ENCODE data around the gene APIP. TPM values are rescaled to one million over a fixed set of nuclear protein-coding genes. Genes with fewer than 3 reads are reported as not detected.

APIP gene
- total and polyA plus RNA-seq, 2 of the 8 experiments (the other 6 are each of a cell fraction or from before 2014, with no cell fraction given), result 10.4 to 25.7 TPM

GRCh38 chr11:34936945-34937629, 20.9 kb upstream of the APIP start:
- Histone ChIP-seq H2AK5ac (ENCODE audit: low read depth, low read length) (no peak overlapping the region), H2BK120ac (replicated peaks; ENCODE audit: low read depth, low read length) (no peak overlapping the region), H4K8ac (ENCODE audit: extremely low read depth, insufficient read depth, low read length) (no peak overlapping the region), H4K20me1 (replicated peaks in 1 of 2; ENCODE audit: control insufficient read depth in 1 of 2, insufficient read depth in 2 of 2, low read length in 2 of 2) (peaks cover 0 to 3% of the 10 kb centered on the region in 2 experiments), H3K27me3 (replicated peaks in 1 of 4; ENCODE audit: control insufficient read depth in 3 of 4, extremely low read depth in 1 of 4, insufficient read depth in 3 of 4, low read length in 3 of 4) (no peaks in the 10 kb centered on the region), H3K4ac (replicated peaks; ENCODE audit: insufficient read length, low read depth, low read length) (no peak overlapping the region), H3K4me3 (ENCODE audit: extremely low read depth in 1 of 4, insufficient read depth in 2 of 4, low read depth in 3 of 4, low read length in 4 of 4) (no peak overlapping the region), H3K9me3 (ENCODE audit: insufficient read depth in 2 of 2, low read depth in 1 of 2, low read length in 1 of 2) (no peaks in the 10 kb centered on the region), H2AFZ (ENCODE audit: low read length) (no peak overlapping the region), H3K27ac (ENCODE audit: low read depth, low read length) (no peak overlapping the region), H3K56ac (replicated peaks; ENCODE audit: insufficient read length, low read depth, low read length) (no peak overlapping the region), H3K18ac (ENCODE audit: extremely low read depth, low read length) (no peak overlapping the region), H3K79me1 (ENCODE audit: low read depth, low read length) (no peaks in the 10 kb centered on the region; the same call in 1 of the 2 replicates), H3K23ac (ENCODE audit: insufficient read length) (no peak overlapping the region), H3K9ac (replicated peaks in 1 of 4; ENCODE audit: extremely low read depth in 1 of 4, low read depth in 3 of 4, low read length in 3 of 4) (no peak overlapping the region), H2BK12ac (ENCODE audit: low read depth, low read length) (no peak overlapping the region), H4K91ac (replicated peaks; ENCODE audit: insufficient read length, low read length) (no peak overlapping the region), H3K23me2 (ENCODE audit: low read depth, low read length) (no peaks in the 10 kb centered on the region), H3K4me1 (replicated peaks in 1 of 4; ENCODE audit: control insufficient read depth in 3 of 4, insufficient read depth in 4 of 4, low read length in 3 of 4) (no peaks in the 10 kb centered on the region), H3K79me2 (ENCODE audit: control insufficient read depth in 1 of 2, insufficient read depth in 2 of 2, low read length in 2 of 2) (0 out of 4 replicates have a peak, but pooled peaks cover 0 to 9% of the 10 kb centered on the region in 2 experiments), H2BK5ac (ENCODE audit: low read depth, low read length) (no peak overlapping the region), H2BK15ac (ENCODE audit: low read length) (no peak overlapping the region), H4K5ac (ENCODE audit: insufficient read length, low read depth, low read length) (no peak overlapping the region), H3K36me3 (ENCODE audit: control insufficient read depth in 2 of 4, insufficient read depth in 4 of 4, low read length in 3 of 4) (peaks cover 0 to 7% (median 2%) of the 10 kb centered on the region in 4 experiments; a peak in 2 of 8 replicates), H3K14ac (ENCODE audit: insufficient read length) (no peak overlapping the region), H3K4me2 (ENCODE audit: insufficient read depth in 1 of 2, low read depth in 2 of 2, low read length in 2 of 2) (no peak overlapping the region), H2BK20ac (ENCODE audit: low read length) (no peak overlapping the region)
- no peak for DNase-seq (ENCODE audit: low read depth in 1 of 2, low spot score in 2 of 2)
- 92% methylated on average over 6 of the region's 6 CpGs; no CpG with 5 or more reads in 1 of the 2 experiments for WGBS, 2 experiments (ENCODE audit: extremely low coverage in 1 of 2, insufficient coverage in 1 of 2, insufficient read length in 1 of 2, insufficient replicate concordance in 2 of 2, low coverage in 1 of 2, low lambda C conversion rate in 2 of 2, missing lambda C conversion rate in 1 of 2)
- no peak for TF ChIP-seq NANOG (IDR thresholded peaks at IDR 0.05; ENCODE audit: insufficient read depth, low read depth, low read length, poor library complexity, severe bottlenecking)
- TF ChIP-seq ZNF274 (IDR thresholded peaks at IDR 0.05; ENCODE audit: borderline replicate concordance, extremely low read depth, low read length), result no peak
- TF ChIP-seq USF2 (IDR thresholded peaks at IDR 0.05; ENCODE audit: low read length), result no peak
- TF ChIP-seq CHD1 (IDR thresholded peaks at IDR 0.05; ENCODE audit: low read depth, low read length), result no peak
- no peak for TF ChIP-seq MAX (IDR thresholded peaks at IDR 0.05)
- CTCF ChIA-PET (ENCODE audit: partially characterized antibody), result interaction anchor here (2.2 kb wide), 1 partner anchor 10 kb away, joined by 5 read pairs; no protein-coding TSS in a partner anchor
- POLR2A ChIA-PET (ENCODE audit: partially characterized antibody), result no interaction called here
- no peak for FAIRE-seq
